Right lobe of liver (tissue), 6 donors: ENCODE measurements around the gene ACCSL. TPM values are rescaled to one million over a fixed set of nuclear protein-coding genes. Genes with fewer than 3 reads are reported as not detected.

Source experiments
- ATAC-seq, 4 donors: fragments of 200-7000 bp; cut with Tn5 transposase; one replicate each; pipeline ENCODE4 v1.9.1; 2020; ENCODE audit warnings: mild to moderate bottlenecking in 4 of 4, moderate library complexity in 4 of 4
- DNase-seq, 3 donors: peaks; one replicate each; pipeline ENCODE4 v3.0.0-alpha.2; 2020
- H3K27ac ChIP-seq, 3 donors: fragments of 200-600 bp; one replicate each; pipeline ENCODE4 v1.8.0; 2022
- H3K27me3 ChIP-seq, 2 donors: fragments of 200-600 bp; one replicate each; pipeline ENCODE4 v1.8.0; 2022
- H3K36me3 ChIP-seq, 4 donors: fragments of 200-600 bp; sonication (generic) in 1 of 4; one replicate each; pipeline versions ENCODE4 v1.5.1 to v1.8.0; 2017 to 2022; ENCODE audit warnings: control low read depth in 1 of 4
- H3K4me1 ChIP-seq, 4 donors: fragments of 200-600 bp; sonication (generic) in 1 of 4; one replicate each; pipeline versions ENCODE4 v1.5.1 to v1.8.0; 2017 to 2022; ENCODE audit warnings: control low read depth in 1 of 4
- H3K4me3 ChIP-seq, 3 donors: fragments of 200-600 bp; one replicate each; pipeline ENCODE4 v1.8.0; 2022
- H3K9me3 ChIP-seq, 4 donors: fragments of 200-600 bp; sonication (generic) in 1 of 4; one replicate each; pipeline versions ENCODE4 v1.5.1 to v1.8.0; 2017 to 2022; ENCODE audit warnings: control low read depth in 1 of 4
- POLR2A ChIP-seq: fragments of 450-650 bp; IDR thresholded peaks from one replicate; pipeline ENCODE4 v1.6.1; 2017; ENCODE audit warnings: antibody characterized with exemption, mild to moderate bottlenecking
- WGBS: methylation state at CpG from one replicate; pipeline ENCODE4 v1.1.6; 2018; ENCODE audit warnings: low coverage, low lambda C conversion rate; ENCODE audit not compliant: insufficient coverage; ENCODE audit errors: missing lambda C conversion rate; 5-methylcytosine and 5-hydroxymethylcytosine counted together
- intact Hi-C, 2 donors: fragments of 100-400 bp; cut with DNase I; formaldehyde crosslinking; loops; one replicate each; pipeline versions ENCODE4 v1.11.2 to v1.14.1; 2022
- total RNA-seq, 6 experiments: library from RNA; depleted of rRNA in 2 of 6; stranded (reverse); fragments of >200 nt in 2 of 6; fragmentation: NEBNext Ultra II Directional in 3 of 6; extraction: Animal tissue kit (Norgen Biotek cat#: 25700) in 3 of 6; gene quantifications; one replicate each; pipeline versions ENCODE4 v1.1.0 to v1.2.4, GENCODE V29; 2016 to 2023
- TF ChIP-seq, protein P1 (sequence below), 4 donors: fragments of 200-600 bp in 3 of 4; fragments of 450-650 bp in 1 of 4; IDR thresholded peaks; one replicate each; pipeline versions ENCODE4 v1.5.1 to v1.8.0; 2016 to 2022; ENCODE audit warnings: antibody characterized with exemption in 4 of 4, mild to moderate bottlenecking in 2 of 4
- donor health status: DM: no; HTN: yes; CAD: no.
- donor health status: DM: no; HTN: no; CAD: no.
- donor health status: DM: no; HTN: no; CAD: no.
- donor health status: DM: no; HTN: yes; CAD: no.
- donor health status: DM: no; HTN: yes; CAD: no.

ACCSL gene
- total RNA-seq, 6 experiments from 2014 or later, result not detected

DNA sequence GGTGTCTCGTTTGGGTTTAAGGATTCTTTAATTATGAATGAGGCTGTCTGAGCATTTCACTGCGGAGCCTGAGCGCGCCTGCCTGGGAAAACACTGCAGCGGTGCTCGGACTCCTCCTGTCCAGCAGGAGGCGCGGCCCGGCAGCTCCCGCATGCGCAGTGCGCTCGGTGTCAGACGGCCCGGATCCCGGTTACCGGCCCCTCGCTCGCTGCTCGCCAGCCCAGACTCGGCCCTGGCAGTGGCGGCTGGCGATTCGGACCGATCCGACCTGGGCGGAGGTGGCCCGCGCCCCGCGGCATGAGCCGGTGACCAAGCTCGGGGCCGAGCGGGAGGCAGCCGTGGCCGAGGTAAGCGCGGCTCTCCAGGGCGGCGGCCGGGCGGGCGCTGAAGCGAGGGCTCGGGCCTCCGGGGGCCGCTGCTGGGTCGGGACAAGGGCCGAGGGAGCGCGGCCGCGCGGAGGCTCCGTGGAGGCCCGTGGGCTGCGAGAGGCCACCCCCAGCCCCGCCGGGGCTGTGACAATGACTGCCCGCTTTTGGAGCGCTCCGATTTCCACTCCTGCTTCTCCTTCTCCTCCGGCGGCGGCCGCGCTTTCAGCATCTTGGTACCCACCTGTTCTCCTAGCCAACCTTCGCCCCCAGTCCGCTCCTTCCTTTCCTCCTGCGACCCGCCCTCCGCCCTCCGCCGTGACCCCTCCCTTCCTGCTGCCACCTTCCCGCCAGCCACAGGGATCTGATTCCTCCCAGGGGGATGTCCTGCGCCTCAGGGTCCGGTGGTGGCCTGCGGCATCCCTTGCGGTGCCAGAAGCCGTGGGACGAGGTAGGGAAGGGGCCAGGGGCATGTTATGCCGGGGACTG is 48.0 kb downstream of the ACCSL start, which contains the start of gene EXT2:
Gene EXT2, plus strand, starts transcription at position 173 of the 854 bp plus-strand sequence. CDS start 12,035 bp downstream, outside the sequence.
- no peaks in the 10 kb centered on the region for H3K27me3 ChIP-seq
- DNase-seq (peak; percentile 93 to 94 (median 94)), ATAC-seq (peak; percentile 95 to 99 (median 98))
- H3K36me3 ChIP-seq, result peaks cover 0 to 3% (median 0%) of the 10 kb centered on the region in 4 donors
- no peaks in the 10 kb centered on the region for H3K9me3 ChIP-seq
- intact Hi-C loops, result no loop called here
- peak within 1 kb of the TSS; percentile 62 to 77 (median 73) for H3K27ac ChIP-seq
- H3K4me3 ChIP-seq, result peak within 1 kb of the TSS; percentile 84 to 97 (median 85)
- 0% methylated on average over 20 of the region's 83 CpGs for WGBS
- peak; percentile 78 for TF ChIP-seq POLR2A
- TF ChIP-seq, protein P1, sequence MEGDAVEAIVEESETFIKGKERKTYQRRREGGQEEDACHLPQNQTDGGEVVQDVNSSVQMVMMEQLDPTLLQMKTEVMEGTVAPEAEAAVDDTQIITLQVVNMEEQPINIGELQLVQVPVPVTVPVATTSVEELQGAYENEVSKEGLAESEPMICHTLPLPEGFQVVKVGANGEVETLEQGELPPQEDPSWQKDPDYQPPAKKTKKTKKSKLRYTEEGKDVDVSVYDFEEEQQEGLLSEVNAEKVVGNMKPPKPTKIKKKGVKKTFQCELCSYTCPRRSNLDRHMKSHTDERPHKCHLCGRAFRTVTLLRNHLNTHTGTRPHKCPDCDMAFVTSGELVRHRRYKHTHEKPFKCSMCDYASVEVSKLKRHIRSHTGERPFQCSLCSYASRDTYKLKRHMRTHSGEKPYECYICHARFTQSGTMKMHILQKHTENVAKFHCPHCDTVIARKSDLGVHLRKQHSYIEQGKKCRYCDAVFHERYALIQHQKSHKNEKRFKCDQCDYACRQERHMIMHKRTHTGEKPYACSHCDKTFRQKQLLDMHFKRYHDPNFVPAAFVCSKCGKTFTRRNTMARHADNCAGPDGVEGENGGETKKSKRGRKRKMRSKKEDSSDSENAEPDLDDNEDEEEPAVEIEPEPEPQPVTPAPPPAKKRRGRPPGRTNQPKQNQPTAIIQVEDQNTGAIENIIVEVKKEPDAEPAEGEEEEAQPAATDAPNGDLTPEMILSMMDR (IDR thresholded peaks at IDR 0.05), result peak; percentile 84 to 94 (median 92)
- H3K4me1 ChIP-seq, result peaks cover 0 to 8% (median 0%) of the 10 kb centered on the region in 4 donors

DNA sequence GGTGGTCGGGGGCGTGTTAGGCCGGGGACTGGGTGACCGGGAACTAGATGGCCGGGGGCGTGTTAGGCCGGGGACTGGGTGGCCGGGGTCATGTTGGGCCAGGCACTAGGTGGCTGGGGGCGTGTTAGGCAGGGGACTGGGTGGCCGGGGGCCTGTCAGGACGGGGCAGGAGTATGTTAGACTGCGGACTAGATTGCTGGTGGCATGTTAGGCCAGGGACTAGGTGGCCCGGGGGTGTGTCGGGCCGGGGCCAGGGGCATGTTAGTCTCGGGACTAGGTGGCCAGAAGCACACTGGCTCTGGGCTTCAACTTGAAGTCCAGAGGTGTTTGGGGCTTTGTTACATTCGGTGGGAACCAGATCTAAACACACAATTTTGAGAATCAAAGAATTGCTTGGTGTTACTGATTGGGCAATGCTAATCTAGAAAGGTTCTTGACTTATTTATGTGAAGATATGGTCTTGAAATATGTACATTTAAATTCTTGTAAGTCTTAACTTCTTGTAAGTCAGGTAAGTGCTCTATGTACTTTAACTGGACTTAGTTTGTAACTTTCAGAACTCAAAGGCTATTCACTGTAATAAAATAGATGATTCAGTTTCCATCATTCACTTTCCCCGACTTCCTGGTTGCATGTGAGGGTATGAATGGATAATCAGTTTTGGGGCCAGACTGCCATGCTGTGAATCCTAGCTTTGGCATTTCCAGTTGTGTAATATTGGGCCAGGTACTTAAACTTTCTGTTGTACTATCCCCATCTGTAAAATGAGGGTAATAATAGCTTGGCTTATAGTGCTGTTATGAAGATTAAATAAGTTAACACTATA is 48.8 kb downstream of the ACCSL start:
- ATAC-seq (peak in 3 of 4 donors; percentile 3 to 7 (median 5)), DNase-seq (peak in 1 of 3 donors; percentile 60)
- peaks cover 0 to 3% (median 0%) of the 10 kb centered on the region in 4 donors for H3K36me3 ChIP-seq
- H3K9me3 ChIP-seq, result no peaks in the 10 kb centered on the region
- no peak overlapping the region for H3K27ac ChIP-seq
- peak overlapping the region; percentile 84 to 97 (median 85) for H3K4me3 ChIP-seq
- H3K4me1 ChIP-seq, result peaks cover 0 to 8% (median 0%) of the 10 kb centered on the region in 4 donors
- intact Hi-C loops, result no loop called here
- no peaks in the 10 kb centered on the region for H3K27me3 ChIP-seq
- WGBS, result 8% methylated on average over 15 of the region's 18 CpGs
- TF ChIP-seq POLR2A, result no peak
- TF ChIP-seq, protein P1 (IDR thresholded peaks at IDR 0.05), result no peak

DNA sequence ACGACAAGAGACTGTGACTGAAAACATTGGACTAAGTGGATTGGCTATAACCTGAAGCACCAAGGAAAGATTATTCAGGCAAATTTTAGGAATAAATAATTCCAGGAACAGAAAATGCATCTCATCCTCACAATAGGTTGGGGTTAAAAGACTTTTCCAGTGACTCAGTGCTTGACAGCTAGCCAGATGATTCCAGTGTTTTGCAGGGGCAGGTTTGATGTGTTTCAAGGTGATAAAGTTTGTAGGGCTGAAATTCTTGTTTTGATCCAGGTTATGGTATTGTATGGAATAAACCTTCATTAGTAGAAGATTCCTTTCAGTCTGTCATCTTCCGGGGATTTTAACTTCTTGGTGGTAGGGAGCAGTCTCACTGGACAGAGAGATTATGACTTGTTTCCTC is 50.0 kb downstream of the ACCSL start:
- no peak for DNase-seq
- H3K4me3 ChIP-seq, result no peak overlapping the region
- no peaks in the 10 kb centered on the region for H3K27me3 ChIP-seq
- TF ChIP-seq, protein P1 (IDR thresholded peaks at IDR 0.05), result no peak
- TF ChIP-seq POLR2A, result no peak
- peaks cover 0 to 3% (median 0%) of the 10 kb centered on the region in 4 donors for H3K36me3 ChIP-seq
- H3K4me1 ChIP-seq, result peaks cover 0 to 8% (median 0%) of the 10 kb centered on the region in 4 donors
- WGBS, result 75% methylated on average over 1 of the region's 2 CpGs
- no peak for ATAC-seq
- no peaks in the 10 kb centered on the region for H3K9me3 ChIP-seq
- no peak overlapping the region for H3K27ac ChIP-seq
- intact Hi-C loops, result no loop called here

DNA sequence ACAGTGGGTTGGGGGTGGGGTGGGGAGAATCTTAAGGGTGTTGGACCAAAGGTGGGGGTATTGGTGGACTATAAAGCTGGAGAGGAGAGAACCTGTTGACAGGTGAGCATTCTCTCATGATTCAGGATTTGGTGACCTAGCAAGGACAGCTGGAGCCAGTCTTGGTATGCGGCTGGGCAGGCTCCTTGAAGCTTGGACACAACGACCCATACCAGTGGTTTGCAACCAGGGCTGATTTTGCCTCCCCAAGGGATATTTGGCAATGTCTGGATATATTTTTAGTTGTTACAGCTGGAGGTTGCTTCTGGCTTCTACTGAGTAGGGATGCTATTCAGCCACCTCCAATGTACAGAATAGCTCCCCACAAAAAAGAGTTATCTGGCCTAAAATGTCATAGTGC is 53.3 kb downstream of the ACCSL start:
- intact Hi-C loops, result no loop called here
- H3K36me3 ChIP-seq, result peaks cover 0 to 3% (median 0%) of the 10 kb centered on the region in 4 donors
- WGBS, result no CpG with 5 or more reads among the region's 2 CpGs

More for the DNA sequence above, 53.3 kb downstream of the ACCSL start:
- TF ChIP-seq POLR2A, result no peak
- TF ChIP-seq, protein P1 (IDR thresholded peaks at IDR 0.05), result no peak
- ATAC-seq (no peak), DNase-seq (no peak)
- Histone ChIP-seq H3K27me3 (no peaks in the 10 kb centered on the region), H3K4me1 (peaks cover 0 to 4% (median 0%) of the 10 kb centered on the region in 4 donors), H3K9me3 (no peaks in the 10 kb centered on the region), H3K27ac (no peak overlapping the region), H3K4me3 (no peak overlapping the region)
